HG03025 (cell line): ENCODE measurements around the gene ASGR2.

Experiments
- ATAC-seq: cut with Tn5 transposase; IDR thresholded peaks from one replicate; pipeline ENCODE4 v1.9.1; 2021; ENCODE audit warnings: mild to moderate bottlenecking, moderate library complexity; ENCODE audit not compliant: unreplicated experiment, low FRiP score

ASGR2 gene

DNA sequence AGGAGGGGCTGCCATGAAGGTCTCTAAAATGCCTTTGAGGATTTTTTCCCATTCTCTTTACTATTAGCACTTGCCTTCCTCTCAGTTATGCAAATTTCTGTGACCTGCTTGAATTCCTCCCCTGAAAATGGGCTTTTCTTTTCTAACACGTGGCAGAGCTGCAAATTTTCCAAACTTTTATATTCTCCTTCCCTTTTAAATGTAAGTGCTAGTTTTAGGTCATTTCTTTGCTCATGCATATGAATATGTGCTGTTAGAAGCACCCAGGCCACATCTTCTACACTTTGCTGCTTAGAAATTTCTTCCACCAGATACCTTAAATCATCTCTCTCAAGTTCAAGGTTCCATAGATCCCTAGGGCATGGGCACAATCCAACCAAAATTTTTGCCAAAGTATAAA, 46.4 kb downstream of the ASGR2 start:
- no peak for ATAC-seq

DNA sequence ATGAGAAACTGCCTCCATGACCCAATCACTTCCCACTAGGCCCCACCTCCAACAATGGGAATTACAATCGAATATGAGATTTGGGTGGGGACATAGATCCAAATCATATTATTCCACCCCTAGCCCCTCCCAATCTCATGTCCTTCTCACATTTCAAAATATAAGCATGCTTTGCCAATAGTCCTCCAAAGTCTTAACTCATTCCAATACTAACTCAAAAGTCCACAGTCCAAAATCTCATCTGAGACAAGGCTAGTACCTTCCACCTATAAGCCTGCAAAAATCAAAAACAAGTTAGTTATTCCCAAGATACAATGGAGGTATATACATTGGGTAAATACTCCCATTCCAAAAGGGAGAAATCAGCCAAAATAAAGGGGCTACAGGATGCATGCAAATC, 47.4 kb downstream of the ASGR2 start:
- no peak for ATAC-seq

DNA sequence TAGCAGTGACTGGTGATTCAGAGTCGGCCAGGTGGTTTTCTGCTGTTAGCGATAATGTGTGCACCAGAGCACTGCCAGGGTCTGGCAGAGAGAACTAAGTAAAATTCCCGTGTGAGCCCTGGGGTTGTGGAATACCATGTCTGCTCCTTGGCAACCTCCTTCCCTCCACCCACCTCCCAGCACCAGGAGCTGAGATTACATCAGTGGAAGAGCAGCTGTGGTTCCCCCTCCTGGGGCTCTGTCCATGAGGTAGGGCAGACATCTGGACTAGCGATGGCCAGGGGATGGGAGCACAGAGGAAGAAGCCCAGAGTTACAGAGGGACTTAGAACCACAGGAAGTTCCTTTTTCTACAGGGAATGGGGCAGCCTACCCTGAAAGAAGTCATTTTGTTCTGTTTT, 50.4 kb downstream of the ASGR2 start:
- ATAC-seq: no peak

DNA sequence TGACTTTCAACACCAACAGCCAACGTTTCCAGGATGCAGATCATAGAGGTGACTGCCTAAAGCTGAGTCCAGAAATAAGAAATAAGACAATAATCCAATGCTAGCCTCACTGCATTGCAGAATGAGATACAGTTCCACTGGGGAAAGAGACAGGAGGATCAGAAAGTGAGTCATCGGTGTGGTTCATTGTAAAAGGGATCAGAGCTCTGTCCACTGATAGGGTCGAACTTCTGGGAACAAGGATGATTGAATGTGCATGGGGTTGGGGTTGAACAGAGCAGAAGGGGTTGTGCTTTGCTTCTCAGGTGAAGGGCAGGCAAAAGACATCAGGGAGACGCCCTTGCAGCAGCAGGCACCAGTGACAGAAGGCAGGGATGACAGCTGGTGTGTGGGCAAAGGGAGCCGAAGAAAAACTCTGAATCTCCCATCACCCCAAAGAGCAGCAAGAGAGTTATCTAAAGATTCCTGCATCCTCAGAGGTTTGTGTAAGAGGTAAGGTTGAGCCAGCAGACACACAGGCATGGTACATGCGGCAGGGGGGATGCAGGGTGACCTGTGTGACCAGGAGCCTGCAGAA, 51.0 kb downstream of the ASGR2 start:
- ATAC-seq: no peak

DNA sequence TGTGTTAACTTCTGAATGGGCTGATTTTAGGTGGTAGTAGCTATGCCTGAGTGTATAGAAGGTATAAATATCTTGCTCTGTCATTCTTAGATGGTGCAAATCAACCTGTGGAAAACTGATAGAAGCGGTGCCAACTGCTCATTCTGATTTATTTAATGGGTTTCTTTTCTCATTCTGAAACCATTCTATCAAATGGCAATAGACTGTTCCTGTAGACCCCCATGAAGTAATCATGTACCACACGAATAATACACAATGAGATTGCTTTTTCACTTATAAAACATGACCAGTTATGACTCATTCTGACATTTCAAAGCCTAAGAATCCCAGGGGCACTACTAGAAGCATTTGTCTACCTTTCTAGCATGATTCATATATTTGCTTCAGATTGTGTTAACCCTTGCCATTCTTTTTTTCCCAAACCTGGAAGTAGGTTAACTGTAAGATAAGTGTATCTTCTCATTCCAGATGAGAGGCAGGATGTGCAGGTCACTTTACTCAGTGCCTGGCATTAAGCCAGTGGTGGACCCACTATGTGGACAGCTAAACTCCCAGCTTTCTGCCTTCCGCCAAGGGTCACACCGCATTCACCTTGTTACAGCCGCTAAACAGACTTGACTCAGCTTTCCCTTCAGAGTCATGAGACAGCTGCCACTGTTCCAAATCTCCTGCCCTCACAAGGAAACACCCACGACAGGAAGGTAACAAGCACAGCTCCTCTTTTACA, 54.3 kb downstream of the ASGR2 start:
- ATAC-seq: no peak

DNA sequence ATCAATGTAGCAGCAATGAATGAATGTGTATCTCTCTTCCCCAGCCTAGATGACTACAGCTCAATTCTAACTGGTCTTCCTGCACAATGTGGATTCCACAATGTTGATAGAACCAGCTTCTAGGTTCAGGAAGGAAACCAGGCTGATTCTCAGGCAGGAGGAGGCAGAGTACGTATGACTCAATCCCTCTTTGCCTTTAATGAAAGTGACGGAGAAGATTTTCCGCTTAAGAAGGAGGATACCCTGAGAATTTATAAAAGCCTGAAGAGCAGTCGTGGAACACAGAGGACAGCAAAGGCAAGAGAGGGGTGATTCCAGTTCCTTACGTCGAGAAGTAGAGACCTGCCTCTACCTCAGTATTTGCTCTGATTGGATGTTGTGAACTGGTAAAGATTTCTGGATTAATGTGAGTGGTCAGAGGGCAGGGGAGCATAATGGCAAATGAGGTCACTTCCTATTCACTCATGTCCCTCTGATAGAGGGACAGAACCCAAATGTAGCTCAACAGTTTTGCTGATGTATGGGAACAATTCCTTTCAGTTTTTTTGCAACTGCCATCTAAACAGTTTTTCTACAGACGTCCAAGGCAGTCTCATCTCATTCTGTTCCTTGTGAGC, 55.7 kb downstream of the ASGR2 start:
- ATAC-seq: no peak

DNA sequence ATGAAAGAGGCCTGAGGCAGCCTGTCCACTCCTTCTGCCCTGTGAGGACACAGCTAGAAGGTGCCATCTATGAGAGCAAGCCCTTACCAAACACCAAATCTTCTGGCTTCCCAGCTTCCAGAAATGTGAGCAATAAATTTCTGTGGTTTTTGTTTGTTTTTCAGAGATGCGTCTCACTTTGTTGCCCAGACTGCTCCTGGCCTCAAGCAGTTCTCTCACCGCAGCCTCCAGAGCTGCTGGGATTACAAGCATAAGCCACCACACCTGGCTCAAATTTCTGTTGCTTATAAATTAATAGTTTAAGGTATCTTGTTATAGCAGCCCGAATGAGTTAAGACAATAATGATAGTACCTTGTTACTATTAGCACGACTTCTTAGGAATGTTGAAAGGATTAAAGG, 58.2 kb downstream of the ASGR2 start:
- ATAC-seq: no peak
